PC-3 (cell line): ENCODE results near the gene GSPT1. TPM values are rescaled to one million over a fixed set of nuclear protein-coding genes. Genes with fewer than 3 reads are reported as not detected.

Source experiments
- ATAC-seq: fragments of 200-7000 bp; cut with Tn5 transposase; 2 replicates; pipeline ENCODE4 v1.9.1; 2020; ENCODE audit warnings: mild to moderate bottlenecking, moderate library complexity
- BruUV-seq: library from RNA; stranded (reverse); fragments of 400-500 nt; replicated peaks from 2 replicates; lab custom pipeline; 2021; lab: Mats Ljungman, UMichigan
- CTCF ChIA-PET: fragments of 300-600 bp; sonication (Branson Sonifier 250); formaldehyde crosslinking; loops from one replicate; lab custom pipeline; 2022; ENCODE audit warnings: antibody characterized with exemption; lab: Charles Lee
- POLR2A ChIA-PET: fragments of 300-600 bp; sonication (Branson Sonifier 250); formaldehyde crosslinking; loops from one replicate; lab custom pipeline; 2022; ENCODE audit warnings: antibody characterized with exemption; ENCODE audit not compliant: unreplicated experiment; lab: Charles Lee
- DNase-seq: peaks from one replicate; pipeline ENCODE4 v3.0.0-alpha.2; 2015
- H2AFZ ChIP-seq: fragments of 300-600 bp; sonication (generic); 2 replicates; pipeline ENCODE4 v1.6.0; 2016; ENCODE audit warnings: antibody characterized with exemption, low read length
- H3F3A ChIP-seq: fragments of 300-600 bp; sonication (generic); one replicate; pipeline ENCODE4 v1.6.0; 2017; ENCODE audit warnings: antibody characterized with exemption, low read length, control low read depth, mild to moderate bottlenecking; ENCODE audit not compliant: unreplicated experiment
- H3K27ac ChIP-seq: fragments of 300-600 bp; sonication (generic); 2 replicates; pipeline ENCODE4 v1.5.1; 2016; ENCODE audit warnings: mild to moderate bottlenecking, low read length
- H3K27me3 ChIP-seq: fragments of 300-600 bp; sonication (generic); 2 replicates; pipeline ENCODE4 v1.6.1; 2016; ENCODE audit warnings: low read length, mixed read lengths
- H3K36me3 ChIP-seq: fragments of 300-600 bp; sonication (generic); 2 replicates; pipeline ENCODE4 v1.6.1; 2016; ENCODE audit warnings: low read depth, mixed run types, low read length, mixed read lengths
- H3K4me1 ChIP-seq: fragments of 300-600 bp; sonication (generic); 2 replicates; pipeline ENCODE4 v1.5.1; 2016; ENCODE audit warnings: low read length; ENCODE audit not compliant: insufficient read depth
- H3K4me2 ChIP-seq: fragments of 300-600 bp; sonication (generic); 2 replicates; pipeline ENCODE4 v1.6.0; 2016; ENCODE audit warnings: low read length
- H3K4me3 ChIP-seq: fragments of 300-600 bp; sonication (generic); 2 replicates; pipeline ENCODE4 v1.5.1; 2016; ENCODE audit warnings: mild to moderate bottlenecking, low read length, mixed read lengths
- H3K79me2 ChIP-seq: fragments of 300-600 bp; sonication (generic); 2 replicates; pipeline ENCODE4 v1.6.1; 2017; ENCODE audit warnings: low read length, mixed read lengths
- H3K9ac ChIP-seq: fragments of 300-600 bp; sonication (generic); 2 replicates; pipeline ENCODE4 v1.6.0; 2016; ENCODE audit warnings: mild to moderate bottlenecking, low read length
- H3K9me2 ChIP-seq: fragments of 300-600 bp; sonication (generic); replicated peaks from 2 replicates; pipeline ENCODE4 v1.6.1; 2016; ENCODE audit warnings: mixed run types, low read length, mixed read lengths
- H3K9me3 ChIP-seq: fragments of 300-600 bp; sonication (generic); 2 replicates; pipeline ENCODE4 v1.6.1; 2016; ENCODE audit warnings: low read length, mixed read lengths
- H4K20me1 ChIP-seq: fragments of 300-600 bp; sonication (generic); 2 replicates; pipeline ENCODE4 v1.6.1; 2016; ENCODE audit warnings: low read length, mixed read lengths
- EZH2 ChIP-seq: fragments of 300-600 bp; sonication (generic); IDR thresholded peaks from one replicate; pipeline ENCODE4 v1.6.1; 2017; ENCODE audit warnings: antibody characterized with exemption, mild to moderate bottlenecking, low read length; ENCODE audit not compliant: unreplicated experiment
- EZH2phosphoT487 ChIP-seq: fragments of 300-600 bp; sonication (generic); IDR thresholded peaks from 2 replicates; pipeline ENCODE4 v1.6.1; 2018; ENCODE audit warnings: mild to moderate bottlenecking, antibody characterized with exemption, low read length, borderline replicate concordance
- intact Hi-C: fragments of 100-400 bp; cut with micrococcal nuclease; formaldehyde crosslinking; loops from 2 replicates; pipeline ENCODE4 v1.9.0; 2023
- total RNA-seq: library from RNA; depleted of rRNA; stranded (reverse); fragments of >200 nt; gene quantifications from 2 replicates; pipeline ENCODE4 v1.2.3, GENCODE V29; 2014
- TF ChIP-seq, protein P1 (sequence below): fragments of 300-600 bp; sonication (generic); conservative IDR thresholded peaks from 2 replicates; pipeline ENCODE4 v1.5.1; 2017; ENCODE audit warnings: antibody characterized with exemption, low read depth, mild to moderate bottlenecking, low read length

Gene GSPT1
- total RNA-seq, 1 experiment from 2014 or later = 67.9 TPM

DNA sequence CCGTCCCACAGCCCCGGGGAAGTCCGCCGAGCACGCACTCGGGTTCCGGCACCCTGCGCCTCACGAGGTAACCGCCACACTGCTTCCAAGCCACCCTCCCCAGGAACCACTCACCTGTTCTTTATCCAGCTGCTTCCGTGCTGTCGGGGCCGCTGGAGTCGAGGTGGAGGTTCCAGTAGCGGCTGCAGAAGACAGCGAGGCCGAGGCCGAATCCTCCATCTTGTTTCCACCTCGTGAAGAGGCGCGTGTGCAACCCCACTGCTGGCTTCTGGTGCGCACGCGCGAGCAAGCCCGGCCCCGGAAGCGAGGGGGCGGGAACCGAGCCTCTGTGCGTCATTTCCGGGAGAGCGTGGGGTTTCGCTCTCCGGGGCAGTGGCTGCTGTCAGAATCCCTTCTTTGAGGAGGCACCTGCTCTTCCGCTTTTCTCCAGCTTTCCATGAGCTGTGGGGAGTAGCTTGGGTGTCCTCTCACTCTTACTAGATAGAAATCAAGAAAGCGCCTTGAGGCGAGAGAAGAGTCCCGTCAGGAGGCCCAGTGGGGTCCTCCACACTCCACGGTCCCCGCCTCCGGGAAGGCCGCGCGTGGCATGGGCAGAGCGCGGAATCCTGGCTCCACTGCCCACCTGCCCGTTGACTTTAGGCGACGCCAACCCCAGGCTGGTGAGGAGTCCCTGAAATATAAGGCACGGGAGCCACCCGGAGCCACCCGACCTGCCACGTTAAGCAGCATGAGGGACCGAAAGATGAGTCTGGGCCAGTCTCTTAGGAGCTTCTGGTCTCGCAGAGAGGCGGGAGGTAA lies 64.3 kb downstream of the GSPT1 start, which contains the start of gene RSL1D1:
TSS of gene RSL1D1 (minus strand) at position 249 of the 798 bp plus-strand sequence. CDS start at position 219, 30 bp downstream.
- Histone ChIP-seq H3K9me3 (no peaks in the 10 kb centered on the region), H3K4me1 (peaks cover 11% of the 10 kb centered on the region; the same call in 1 of the 2 replicates), H3K4me2 (peak within 1 kb of the TSS; percentile 99), H3K9me2 (no peaks in the 10 kb centered on the region), H4K20me1 (peaks cover 31% of the 10 kb centered on the region), H3K36me3 (peaks cover 29% of the 10 kb centered on the region), H2AFZ (peak within 1 kb of the TSS; percentile 86), H3K79me2 (peaks cover 94% of the 10 kb centered on the region), H3K27me3 (no peaks in the 10 kb centered on the region), H3K9ac (peak within 1 kb of the TSS; percentile 100), H3K27ac (peak within 1 kb of the TSS; percentile 72), H3K4me3 (peak within 1 kb of the TSS; percentile 95), H3F3A (no peaks in the 10 kb centered on the region)
- TSS peak; percentile 86 for BruUV-seq
- CTCF ChIA-PET = no interaction called here
- TF ChIP-seq EZH2 (no peak), EZH2phosphoT487 (no peak)
- TF ChIP-seq, protein P1, sequence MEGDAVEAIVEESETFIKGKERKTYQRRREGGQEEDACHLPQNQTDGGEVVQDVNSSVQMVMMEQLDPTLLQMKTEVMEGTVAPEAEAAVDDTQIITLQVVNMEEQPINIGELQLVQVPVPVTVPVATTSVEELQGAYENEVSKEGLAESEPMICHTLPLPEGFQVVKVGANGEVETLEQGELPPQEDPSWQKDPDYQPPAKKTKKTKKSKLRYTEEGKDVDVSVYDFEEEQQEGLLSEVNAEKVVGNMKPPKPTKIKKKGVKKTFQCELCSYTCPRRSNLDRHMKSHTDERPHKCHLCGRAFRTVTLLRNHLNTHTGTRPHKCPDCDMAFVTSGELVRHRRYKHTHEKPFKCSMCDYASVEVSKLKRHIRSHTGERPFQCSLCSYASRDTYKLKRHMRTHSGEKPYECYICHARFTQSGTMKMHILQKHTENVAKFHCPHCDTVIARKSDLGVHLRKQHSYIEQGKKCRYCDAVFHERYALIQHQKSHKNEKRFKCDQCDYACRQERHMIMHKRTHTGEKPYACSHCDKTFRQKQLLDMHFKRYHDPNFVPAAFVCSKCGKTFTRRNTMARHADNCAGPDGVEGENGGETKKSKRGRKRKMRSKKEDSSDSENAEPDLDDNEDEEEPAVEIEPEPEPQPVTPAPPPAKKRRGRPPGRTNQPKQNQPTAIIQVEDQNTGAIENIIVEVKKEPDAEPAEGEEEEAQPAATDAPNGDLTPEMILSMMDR = no peak
- intact Hi-C loops = loop anchor here (10.0 kb wide), 1 partner anchor 63 kb away; the partner anchor contains the start of gene GSPT1
- DNase-seq (peak; percentile 89), ATAC-seq (peak; percentile 83)
- POLR2A ChIA-PET = no interaction called here

DNA sequence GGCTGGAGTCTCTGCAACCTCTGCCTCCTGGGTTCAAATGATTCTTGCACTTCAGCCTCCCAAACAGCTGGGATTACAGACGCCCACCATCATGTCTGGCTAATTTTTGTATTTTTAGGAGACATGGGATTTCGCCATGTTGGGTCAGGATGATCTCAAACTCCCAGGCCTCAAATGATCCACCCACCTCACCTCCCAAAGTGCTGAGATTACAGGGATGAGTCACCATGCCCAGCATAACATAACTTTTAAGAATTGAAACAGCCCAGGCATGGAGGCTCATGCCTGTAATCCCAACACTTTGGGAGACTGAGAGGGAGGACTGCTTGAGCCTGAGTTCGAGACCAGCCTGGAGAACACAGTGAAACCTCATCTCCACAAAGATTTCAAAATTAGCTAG lies 66.9 kb downstream of the GSPT1 start:
- Histone ChIP-seq H3K79me2 (peaks cover 88% of the 10 kb centered on the region), H3K9ac (no peak overlapping the region), H3K4me2 (peak overlapping the region; percentile 99; the same call in 1 of the 2 replicates), H2AFZ (no peak overlapping the region), H3F3A (no peaks in the 10 kb centered on the region), H3K27me3 (no peaks in the 10 kb centered on the region), H3K9me2 (no peaks in the 10 kb centered on the region), H3K36me3 (peaks cover 51% of the 10 kb centered on the region), H3K27ac (no peak overlapping the region), H4K20me1 (peaks cover 38% of the 10 kb centered on the region), H3K4me3 (peak overlapping the region; percentile 95; the same call in 1 of the 2 replicates), H3K4me1 (peaks cover 11% of the 10 kb centered on the region; the same call in 1 of the 2 replicates), H3K9me3 (no peaks in the 10 kb centered on the region)
- TF ChIP-seq, protein P1 = no peak
- TF ChIP-seq EZH2 (no peak), EZH2phosphoT487 (no peak)
- intact Hi-C loops = no loop called here
- ChIA-PET CTCF (no interaction called here), POLR2A (no interaction called here)
- BruUV-seq = no TSS peak
- ATAC-seq (no peak), DNase-seq (no peak)
